AG04449 (cell line): ENCODE results near the gene NEU1.

ENCODE experiments used
- CTCF ChIA-PET: fragments of 350-600 bp; formaldehyde crosslinking; extraction: SDS; loops from one replicate; lab custom pipeline; 2021; ENCODE audit warnings: antibody characterized with exemption; lab: Yijun Ruan, JAX
- POLR2A ChIA-PET: fragments of 400-600, 350-600 bp; formaldehyde crosslinking; extraction: SDS; loops from one replicate; lab custom pipeline; 2020; ENCODE audit warnings: antibody characterized with exemption, inconsistent platforms; lab: Yijun Ruan, JAX
- DNase-seq: peaks from one replicate; pipeline ENCODE4 v3.0.0-alpha.2; 2010; ENCODE audit warnings: low read depth, low spot score
- H3K4me3 ChIP-seq: 2 replicates; pipeline ENCODE4 v1.5.1; 2011; ENCODE audit warnings: low read depth, mild to moderate bottlenecking, control low read depth, low read length
- TF ChIP-seq, protein P1 (sequence below): IDR thresholded peaks from one replicate; pipeline ENCODE4 v1.5.1; 2011; ENCODE audit warnings: mild to moderate bottlenecking, moderate library complexity, low read length, control low read depth, inconsistent platforms; ENCODE audit not compliant: insufficient read depth; ENCODE audit errors: missing control alignments

NEU1 gene

DNA sequence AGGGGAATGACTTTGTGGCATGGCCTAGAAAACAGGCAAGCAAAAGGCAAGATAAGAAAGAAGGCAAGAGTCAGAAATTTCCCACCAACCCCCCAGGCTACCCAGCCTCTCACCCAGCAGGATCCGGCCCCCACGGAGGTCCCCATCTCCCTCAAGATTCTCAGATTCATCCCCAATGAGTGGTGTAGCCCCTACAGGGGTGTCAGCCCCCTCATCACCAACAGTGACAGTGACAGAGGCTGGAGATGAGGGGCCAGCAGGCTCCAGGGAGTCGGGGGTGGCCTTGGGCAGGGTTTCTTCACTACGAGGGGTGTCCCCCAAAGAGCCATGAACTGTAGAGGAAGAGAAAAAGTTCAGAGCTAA lies 33.9 kb upstream of the NEU1 start:
- DNase-seq: no peak
- H3K4me3 ChIP-seq: peak overlapping the region; percentile 97
- CTCF ChIA-PET: interaction anchor here (1.0 to 1.5 kb wide), 3 partner anchors 9 to 56 kb away, joined by 3 to 9 read pairs (median 8); no protein-coding TSS in a partner anchor
- TF ChIP-seq, protein P1, sequence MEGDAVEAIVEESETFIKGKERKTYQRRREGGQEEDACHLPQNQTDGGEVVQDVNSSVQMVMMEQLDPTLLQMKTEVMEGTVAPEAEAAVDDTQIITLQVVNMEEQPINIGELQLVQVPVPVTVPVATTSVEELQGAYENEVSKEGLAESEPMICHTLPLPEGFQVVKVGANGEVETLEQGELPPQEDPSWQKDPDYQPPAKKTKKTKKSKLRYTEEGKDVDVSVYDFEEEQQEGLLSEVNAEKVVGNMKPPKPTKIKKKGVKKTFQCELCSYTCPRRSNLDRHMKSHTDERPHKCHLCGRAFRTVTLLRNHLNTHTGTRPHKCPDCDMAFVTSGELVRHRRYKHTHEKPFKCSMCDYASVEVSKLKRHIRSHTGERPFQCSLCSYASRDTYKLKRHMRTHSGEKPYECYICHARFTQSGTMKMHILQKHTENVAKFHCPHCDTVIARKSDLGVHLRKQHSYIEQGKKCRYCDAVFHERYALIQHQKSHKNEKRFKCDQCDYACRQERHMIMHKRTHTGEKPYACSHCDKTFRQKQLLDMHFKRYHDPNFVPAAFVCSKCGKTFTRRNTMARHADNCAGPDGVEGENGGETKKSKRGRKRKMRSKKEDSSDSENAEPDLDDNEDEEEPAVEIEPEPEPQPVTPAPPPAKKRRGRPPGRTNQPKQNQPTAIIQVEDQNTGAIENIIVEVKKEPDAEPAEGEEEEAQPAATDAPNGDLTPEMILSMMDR: no peak
- POLR2A ChIA-PET: interaction anchor here (1.4 kb wide), 2 partner anchors 33 to 232 kb away, joined by 3 to 8 read pairs; partner anchors contain the start of genes GPANK1 and NEU1

DNA sequence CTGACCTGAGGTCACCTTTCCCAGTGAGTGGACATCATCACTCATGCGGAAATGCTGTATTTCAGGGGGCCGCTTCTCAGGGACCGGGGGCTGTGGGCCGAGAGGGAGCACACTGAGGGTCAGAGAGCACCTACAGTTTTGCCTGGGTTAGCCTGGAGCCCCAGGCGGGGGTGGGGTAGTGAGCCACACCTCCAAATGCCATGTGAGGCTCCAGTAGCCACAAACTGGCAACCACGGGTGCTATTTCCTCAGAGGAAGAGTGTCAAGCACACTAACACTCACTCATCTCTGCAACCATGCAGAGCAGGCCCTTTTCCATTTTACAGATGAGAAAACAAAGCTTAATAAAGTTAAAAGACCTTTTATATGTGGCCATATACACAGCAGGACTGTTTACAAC lies 30.2 kb upstream of the NEU1 start:
- ChIA-PET CTCF (interaction anchor here (0.9 kb wide), 1 partner anchor 60 kb away, joined by 4 read pairs; no protein-coding TSS in a partner anchor), POLR2A (no interaction called here)
- TF ChIP-seq, protein P1: no peak
- DNase-seq: no peak
- H3K4me3 ChIP-seq: no peak overlapping the region

DNA sequence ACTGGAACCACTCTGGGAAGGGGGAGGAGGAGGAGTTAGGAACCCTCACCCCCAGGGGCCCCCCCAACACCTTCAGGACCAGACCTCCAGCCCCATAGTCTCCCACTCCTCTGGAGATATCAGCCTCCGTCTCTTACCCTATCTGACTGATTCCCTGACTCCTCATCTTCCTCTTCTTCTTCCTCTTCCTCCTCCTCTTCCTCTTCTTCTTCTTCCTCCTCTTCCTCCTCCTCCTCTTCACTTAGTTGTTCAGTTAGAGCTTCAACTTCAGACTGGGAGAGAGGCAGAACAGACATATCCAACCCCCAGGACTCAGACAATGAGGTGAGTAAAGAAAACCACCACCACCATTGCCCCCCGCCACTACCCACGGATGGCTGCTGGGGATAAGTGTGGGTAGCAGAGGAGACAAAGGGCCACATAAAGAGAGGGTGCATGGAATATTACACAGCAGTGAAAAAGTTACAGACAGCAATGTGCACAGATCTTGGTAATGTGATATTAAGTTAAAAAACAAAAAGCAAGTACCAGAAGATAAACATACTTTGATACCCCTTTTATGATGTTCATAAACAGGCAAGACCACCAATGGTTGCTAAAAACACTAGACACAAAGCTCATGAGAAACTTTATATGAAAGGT lies 26.8 kb upstream of the NEU1 start:
- ChIA-PET CTCF (interaction anchor here (0.6 to 4.8 kb wide), 17 partner anchors 8 to 211 kb away, joined by 3 to 44 read pairs (median 5); partner anchors contain the start of genes EHMT2 and LY6G5C), POLR2A (no interaction called here)
- TF ChIP-seq, protein P1: no peak
- H3K4me3 ChIP-seq: no peak overlapping the region
- DNase-seq: no peak

DNA sequence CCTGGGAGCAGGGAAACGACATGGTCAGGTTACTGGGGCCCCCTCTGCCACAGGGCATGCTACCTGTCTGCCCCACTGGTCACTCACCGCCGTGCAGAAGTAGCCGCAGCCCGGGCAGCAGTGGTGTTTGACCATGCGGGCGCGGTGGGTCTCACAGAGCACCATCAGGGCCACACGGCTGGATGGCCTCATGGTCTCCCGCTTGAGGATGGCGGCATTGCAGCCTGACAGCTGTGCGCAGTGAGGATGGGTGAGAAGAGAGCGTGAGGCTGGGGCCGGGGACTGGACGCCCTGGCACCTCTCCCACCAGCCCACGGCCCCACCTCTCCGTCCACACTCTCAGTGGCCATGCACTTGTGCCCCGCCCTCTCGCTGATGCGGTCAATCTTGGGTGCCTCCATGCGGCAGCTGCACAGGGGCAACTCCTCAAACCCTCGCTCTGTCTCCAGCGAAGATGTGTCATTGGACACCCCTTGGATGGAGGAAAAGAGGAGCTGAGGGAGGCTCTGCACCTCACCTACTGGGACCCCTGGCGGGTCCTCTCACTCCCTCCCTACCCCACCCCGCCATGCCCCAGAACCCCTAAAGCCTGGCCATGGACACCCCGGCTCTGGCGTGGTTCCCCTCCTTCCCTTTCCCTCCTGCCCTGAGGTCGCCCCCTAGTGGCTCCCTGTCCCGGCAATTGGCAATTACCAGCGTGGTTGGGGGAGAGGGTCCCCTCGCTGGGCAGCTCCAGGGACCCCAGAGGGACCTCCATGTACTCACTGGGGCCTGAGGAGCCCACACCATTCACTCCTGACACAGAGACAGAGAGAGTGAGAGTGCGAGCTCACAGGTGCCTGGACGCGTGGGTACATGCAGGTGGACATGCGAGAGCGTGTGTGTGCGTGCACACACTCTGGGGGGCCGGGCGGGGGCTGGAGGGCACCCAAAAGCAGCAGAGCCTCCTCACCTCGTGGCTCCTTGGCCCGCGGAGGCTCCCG lies 25.9 kb upstream of the NEU1 start:
- ChIA-PET CTCF (interaction anchor here (0.8 to 4.8 kb wide), 17 partner anchors 8 to 225 kb away, joined by 3 to 44 read pairs (median 7); partner anchors contain the start of genes EHMT2, LSM2 and LY6G5C), POLR2A (no interaction called here)
- no peak for DNase-seq
- H3K4me3 ChIP-seq: no peak overlapping the region
- TF ChIP-seq, protein P1: peak; percentile 83

DNA sequence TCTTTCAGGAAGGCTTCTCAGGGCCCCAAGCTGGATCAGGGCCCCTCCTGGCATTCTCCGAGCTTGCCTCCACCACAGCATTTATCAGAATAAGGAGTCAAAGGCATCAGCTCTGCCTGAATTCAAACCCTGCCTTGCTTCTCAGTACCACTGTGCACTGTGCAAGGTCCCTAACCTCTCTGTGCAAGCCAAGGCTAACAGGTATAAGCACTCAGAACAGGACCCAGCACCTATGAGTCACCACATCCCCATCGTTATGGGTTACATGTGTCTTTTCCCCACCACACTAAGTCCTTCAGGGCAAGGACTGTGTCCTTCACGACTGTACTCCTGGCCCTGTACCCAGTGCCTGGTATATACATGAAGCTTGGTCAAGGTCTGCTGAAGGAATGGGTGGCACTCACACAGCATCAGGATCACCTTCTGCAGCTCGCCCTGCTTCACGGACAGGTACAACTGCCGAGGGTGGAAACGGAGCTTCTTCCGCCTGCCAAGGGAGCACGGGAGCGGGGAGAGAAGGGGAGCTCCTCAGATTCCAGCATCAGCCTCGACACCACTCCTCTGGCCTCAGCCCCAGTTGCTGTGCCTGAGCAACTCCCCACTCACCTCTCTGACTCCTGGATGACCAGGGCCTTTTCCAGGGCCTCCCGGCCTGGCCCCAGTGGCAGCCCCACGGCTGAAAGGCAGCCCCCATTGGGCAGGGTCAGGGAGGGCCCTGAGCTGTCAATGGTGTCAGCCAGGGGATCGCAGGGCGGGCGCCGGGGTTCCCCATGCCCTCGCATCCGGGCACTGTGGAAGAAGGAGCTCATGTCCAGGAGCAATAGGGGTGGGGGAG lies 24.8 kb upstream of the NEU1 start:
- TF ChIP-seq, protein P1: no peak
- no peak overlapping the region for H3K4me3 ChIP-seq
- POLR2A ChIA-PET: no interaction called here
- CTCF ChIA-PET: interaction anchor here (1.1 to 4.8 kb wide), 9 partner anchors 9 to 207 kb away, joined by 3 to 44 read pairs (median 9); partner anchors contain the start of genes EHMT2, LSM2 and LY6G5C
- no peak for DNase-seq
